Activated CD4-positive, alpha-beta T cell treated with anti-CD3 and anti-CD28 coated beads for 4 hours (primary cell): ENCODE results near the gene ZFYVE28.

Source experiments
- DNase-seq, 2 donors: peaks; one replicate each; pipeline ENCODE4 v3.0.0-alpha.2; 2020

The ZFYVE28 gene

DNA sequence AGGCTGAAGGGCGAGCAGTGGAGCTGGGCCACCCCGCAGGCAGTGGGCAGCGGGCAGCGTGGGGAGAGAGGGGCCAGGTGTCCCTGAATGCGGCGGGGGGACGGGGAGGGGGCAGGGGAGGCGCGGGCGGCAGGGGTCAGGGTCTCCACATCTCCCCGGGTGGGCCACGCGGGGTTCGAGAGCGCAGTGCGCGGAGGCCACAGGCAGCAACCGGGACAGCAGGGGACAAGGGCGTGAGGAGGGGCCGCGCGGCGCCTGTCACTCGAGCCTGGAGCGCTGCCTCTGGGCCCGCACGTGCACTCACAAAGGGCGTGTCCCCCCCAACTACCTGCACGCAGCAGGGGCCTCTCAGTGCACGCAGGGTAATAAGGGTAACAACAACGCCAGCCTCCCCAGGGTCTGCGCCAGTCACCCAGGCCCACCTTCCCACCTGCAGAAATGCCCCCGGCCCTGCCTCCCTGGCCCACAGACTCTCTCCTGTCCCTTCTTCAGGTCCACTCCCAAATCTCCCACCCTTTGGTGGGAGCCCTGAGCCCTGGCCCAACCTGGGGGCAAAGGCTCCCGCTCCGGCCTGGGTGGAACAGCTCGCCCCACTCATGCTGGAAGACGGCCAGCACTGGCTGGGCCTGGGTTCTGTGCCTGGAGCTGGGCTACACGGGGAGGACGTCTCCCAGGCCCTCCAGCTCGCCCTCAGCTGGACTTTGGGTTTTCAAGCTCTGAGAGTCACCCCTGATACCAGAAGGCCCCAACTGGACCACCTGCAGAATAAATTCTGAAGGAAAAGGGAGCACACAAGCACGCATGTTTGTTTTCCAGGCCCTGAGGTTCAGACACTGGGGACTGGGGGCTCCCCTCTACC is 53.2 kb downstream of the ZFYVE28 start:
- no peak for DNase-seq

DNA sequence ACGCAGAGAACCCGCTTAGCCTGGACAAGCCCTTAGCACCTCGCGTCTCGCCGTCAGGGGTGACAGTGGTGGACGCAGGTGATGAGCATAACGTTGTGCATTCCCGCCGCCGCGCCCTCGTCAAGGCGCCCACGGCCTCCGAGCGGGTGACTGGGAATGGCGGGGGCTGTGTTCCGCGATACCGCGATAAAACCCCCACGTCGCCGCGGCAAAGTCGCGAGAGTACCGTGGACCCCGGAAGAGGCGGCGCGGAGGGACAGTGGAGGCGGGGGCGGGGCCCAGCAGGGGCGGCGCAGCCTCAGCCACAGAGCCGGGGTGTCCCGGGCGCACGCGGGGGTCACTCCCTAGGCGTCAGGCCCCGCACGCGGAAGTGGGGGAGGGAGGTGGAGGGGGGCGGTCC is 53.8 kb downstream of the ZFYVE28 start:
- peak; percentile 49 to 63 for DNase-seq

DNA sequence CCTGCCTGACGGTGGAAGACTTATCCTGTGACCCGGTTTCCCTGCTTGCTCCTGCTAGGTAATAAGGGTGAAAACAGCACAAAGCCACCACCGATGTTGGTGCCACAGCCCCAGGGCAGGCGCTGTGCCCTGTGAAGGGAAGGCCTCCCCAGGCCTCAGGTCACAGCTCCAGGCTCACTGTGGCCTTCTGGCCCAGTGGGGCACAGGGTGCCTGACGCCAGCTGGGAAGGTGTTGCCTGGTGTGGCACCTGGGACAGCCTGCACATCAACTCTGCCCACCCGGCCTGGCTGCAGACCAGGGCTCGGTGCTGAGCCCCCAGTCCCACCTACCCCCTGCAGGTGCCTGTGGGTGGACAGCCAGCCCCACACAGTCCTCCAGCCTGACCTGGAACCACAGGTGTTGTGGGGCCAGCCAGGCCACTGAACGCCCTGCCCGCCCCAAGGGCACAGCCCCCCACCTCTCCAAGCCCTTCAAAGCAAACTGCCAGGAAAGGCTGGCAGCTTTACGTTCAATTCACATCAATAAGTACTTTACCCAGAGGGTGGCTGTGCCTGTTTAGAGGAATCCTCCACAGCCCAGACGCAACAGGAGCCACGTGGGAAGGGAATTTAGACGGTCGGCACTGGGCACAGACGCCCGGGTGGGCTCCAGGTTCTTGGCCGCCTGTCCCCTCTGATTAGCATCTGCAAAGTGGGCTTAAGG is 54.3 kb downstream of the ZFYVE28 start:
- DNase-seq: no peak

DNA sequence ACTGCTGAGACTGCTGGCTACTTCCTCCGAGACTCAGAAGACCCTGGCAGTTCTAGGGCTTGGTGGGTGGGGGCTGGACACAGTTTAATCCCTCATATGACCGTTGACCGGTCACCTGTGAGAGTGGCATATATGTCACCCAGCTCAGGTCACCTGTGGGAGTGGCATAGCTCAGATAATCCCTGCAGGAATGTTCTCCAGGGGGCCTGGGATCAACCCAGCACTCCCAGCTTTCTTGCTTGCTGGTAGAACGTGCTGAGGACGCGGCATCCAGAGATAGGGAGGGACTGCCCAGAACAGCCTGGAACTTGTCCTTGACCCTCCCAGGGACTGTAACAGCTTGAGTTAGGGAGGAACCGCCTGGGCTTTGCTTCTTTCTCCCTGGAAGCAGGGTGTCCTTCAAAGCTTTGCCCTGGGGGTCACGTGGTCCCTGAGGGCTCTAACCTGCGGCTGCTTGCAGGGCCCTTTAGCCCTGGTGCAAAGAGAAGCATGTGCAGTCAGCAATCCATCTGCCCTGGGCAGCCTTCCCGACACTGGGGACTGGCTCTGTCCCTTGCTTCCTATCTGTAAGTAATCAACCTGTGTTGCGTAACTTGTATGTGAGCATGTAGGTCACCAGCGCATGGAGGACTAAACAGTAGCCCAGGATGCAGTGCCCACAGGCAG is 55.3 kb downstream of the ZFYVE28 start:
- DNase-seq: no peak

DNA sequence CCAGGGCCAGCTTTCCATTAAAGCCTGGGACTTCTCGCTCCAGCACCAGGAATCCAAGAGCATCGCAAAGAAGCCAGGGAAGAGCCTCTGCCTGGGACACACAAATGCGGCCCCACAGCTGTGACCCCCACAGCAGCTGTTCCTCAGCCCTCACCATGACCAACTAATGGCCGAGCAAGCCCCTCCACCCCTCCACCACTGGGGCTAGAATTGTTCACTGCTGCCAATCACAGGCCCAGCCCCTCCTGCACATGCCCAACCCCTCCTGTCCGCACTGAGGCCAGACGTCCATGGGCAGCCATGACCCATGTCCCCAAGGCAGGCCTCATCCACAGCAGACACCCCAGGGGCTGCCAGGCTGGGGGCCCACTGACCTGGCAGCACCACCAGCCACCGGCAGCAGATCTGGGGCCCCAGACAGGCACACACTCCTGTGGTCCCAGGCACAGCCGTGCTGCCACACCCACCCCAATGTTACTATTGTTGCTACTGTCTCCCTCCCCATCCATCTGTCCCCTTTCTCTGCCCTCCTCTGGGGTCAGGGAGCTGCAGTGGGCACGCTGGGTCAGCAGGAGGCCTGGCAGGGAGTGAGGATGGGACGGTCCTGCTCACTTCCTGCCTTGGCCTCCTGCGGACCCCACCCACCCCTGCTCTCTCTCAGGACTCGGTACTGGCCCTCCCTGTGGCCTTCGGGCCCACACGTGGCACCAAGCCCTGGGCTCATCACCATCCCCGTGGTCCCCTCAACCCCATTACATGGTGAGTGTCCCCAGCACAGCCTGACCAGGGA is 56.0 kb downstream of the ZFYVE28 start:
- no peak for DNase-seq

DNA sequence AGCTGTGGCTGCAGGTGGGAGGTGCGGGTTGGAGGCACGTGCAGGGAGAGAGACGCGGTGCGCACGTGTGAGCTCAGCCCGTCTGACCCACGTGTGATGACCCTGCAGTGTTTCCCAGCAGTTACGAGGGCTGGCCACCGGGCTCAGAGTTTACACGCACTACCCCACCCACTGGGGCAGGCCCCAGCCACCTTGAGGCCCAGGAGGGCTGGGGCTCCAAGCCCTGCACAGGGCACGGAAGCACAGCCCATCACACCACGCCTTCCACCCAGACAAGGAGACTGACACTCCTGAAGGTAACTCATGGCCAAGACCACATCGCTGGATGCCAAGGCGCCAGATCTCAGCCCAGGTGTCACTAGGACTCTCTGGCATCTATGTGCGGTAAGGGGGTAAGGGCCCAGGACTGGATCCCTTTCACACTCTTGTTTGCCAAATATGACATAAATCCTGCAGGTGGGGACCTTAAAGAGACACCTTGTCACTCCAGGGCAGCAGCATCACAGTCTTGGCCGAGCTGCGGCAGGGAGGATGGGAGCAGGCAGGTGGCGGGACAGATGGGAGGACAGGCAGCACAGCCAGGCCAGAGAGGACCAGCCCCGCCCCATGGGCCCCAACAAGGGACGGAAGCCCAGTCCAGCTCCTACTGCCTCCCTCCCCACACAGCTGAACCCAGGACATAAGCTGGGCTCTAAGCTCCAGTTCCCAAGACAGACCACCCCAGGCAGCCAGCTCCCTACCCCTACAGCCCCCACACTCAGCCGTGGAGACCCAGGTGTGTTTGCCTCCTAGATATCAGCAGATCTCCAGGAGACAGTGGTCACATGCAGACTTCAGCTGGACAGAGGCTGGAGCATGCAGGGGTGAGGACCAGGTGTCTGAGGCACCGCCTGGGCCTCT is 56.8 kb downstream of the ZFYVE28 start:
- no peak for DNase-seq

DNA sequence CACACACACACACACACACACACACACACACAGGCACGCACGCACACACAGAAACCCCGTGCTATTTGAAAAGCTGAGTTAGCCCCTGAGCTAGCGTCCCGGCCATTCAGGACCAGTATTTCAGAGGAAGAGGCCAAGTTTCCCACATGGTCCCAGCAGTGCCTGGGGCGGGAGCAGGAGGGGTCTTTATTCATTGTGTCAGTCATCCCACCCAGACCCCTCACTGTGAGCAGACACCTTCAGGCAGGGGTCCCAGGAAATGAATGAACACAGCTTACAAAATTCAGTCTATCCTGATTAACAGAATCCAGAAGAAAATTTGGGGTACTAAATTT is 58.1 kb downstream of the ZFYVE28 start:
- no peak for DNase-seq

DNA sequence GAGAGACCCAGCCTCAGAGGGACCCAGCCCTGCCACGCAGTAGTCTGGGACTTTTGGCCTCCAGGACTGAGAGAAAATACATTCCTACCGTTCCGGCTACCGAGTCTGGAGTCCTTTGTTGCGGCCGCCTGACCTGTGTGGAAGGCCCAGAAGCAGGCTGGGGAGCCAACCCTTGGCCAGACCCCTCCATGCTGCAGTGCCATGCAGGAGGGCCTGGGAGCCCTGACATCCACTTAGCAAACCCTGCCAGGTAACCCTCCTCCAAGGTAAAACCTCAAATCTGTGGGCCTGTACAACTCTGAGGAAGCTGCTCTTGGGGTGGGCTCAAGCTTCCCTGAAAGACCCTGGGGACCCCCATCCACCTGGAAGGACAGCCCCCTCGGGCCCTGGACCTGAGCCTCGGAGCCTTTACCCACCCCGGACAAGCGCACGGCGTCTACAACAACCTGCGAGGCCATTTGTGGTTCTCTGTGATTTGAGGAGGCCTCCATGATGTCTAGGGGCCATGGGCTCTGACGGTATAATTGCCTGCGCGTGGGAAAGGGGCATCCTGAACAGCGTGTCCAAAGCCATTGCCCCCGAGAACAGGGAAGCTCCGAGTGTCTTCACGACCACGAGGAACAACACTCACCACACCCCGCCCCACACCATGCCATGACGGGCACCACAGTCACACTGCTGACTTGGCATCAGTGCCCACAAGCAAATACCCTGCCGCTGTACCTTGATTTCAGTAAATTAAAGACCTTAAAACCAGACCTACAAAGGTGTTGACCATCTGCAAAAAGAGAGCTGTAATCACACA is 58.7 kb downstream of the ZFYVE28 start:
- no peak for DNase-seq

DNA sequence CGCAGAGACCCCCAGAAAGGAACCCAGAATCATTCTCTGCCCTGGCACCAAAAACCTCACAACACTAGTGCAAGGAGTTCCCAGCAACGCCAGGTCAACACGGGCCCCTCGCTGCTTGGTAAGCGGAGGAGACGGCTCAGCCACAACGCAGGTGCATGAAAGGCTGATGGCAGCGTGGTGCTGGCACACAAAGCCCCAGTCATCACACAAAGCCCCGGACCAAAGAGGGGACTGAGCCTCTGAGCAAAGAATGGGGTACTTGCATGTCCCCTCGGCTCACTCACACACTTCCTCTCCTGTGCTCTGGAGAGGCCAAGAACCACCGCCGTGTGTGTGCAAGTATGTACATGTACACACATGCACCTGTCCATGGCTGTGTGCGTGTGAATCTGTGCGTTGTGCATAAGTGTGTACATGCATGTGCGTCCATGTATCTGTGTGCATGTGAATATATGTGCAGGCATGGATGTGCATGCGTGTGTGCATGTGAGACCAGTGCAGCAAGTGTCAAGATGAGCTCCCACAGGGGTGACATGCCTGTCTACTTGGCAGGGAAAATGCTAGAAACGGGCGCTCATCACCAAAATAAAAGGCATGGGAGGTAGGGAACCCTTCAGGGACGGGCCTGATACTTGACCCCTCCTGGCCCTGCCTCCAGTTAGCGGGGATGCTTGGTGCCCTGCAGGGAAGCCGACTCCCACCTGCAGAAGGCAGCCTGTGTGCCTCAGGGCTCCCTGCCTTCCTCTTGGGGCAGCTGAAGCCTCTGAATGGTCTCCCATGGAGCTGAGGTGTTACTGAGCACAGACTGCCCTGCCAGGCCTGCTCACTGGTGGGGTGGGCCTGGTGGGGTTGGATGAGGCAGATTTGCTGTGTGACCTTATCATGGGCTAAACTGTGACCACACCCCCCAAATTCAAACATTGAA is 60.4 kb downstream of the ZFYVE28 start:
- no peak for DNase-seq

DNA sequence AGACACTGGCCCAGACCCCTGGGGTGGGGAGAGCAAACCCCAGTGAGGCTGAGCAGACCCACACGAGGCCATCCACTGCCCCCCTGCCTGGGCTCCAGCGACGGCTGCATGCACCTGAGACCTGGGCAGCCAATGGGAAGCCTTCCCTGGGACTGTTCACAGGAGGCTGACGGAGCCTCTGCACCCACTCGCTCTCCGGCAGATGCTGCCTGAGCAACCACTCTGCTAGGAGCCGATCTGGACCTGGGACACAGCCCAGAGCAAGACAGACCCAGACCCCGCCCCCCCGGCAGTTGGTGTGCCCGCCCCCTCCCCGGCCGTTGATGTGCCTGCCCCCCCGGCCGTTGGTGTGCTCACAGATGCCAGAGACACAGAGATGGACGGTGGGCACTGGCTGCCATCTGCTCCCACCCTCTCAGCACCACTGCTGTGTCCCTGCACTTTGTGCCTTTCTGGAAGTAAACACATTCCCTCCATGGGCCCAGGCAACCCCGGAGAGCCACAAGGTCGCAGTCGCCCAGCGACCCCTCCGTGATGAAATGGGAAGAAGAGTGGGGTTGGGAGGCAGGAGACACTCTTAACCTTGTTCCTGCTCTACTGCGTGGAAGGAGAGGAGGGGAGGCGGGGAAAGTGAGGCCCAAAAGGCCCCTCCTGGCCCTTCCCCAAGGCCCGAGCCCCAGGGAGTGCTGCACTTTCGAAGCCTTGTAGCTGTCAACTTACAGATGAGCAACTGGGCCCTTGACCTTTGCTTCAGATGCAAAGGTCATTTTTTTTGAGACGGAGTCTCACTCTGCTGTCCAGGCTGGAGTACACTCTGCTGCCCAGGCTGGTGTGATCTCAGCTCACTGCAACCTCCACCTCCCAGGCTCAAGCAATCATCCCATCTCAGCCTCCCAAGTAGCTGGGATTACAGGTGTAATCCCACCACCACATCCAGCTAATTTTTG is 62.0 kb downstream of the ZFYVE28 start:
- DNase-seq: no peak

DNA sequence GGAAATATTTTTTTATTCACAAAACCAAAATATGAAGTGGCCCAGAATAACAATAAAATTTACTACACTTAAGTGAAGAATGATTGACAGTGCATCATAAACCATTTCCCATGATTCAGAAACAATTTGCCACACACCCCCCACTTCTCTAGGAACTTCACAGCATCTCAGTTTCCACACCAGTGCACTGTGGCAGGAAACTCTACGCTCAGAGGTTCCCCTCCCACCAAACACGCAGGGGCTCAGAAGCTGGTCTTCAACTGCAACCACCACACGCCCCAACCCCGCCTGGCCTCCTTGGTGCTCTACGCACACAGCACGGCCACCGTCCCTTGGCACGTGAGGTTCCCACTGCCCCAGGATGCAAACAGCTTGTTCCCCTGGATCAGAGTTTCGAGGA is 63.7 kb downstream of the ZFYVE28 start:
- no peak for DNase-seq

DNA sequence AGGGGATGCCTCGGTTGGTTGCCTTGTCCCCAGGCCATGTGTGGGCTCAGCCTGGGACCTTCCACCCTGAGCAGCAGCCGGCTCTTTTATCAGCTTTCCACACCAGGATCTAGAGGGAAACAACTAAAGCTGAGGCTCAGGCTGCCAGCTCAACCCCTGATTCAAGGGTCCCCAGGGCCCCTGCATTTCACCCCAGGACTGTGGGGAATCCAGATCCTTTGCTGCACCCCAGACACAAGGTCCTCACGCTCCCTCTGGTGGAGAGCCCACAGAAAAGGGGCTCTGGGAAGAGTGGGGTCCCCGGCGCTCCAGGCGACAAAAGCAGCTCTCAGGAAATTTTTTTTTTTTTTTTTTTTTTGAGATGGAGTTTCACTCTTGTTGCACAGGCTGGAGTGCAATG is 64.3 kb downstream of the ZFYVE28 start:
- DNase-seq: peak in 1 of 2 donors; percentile 20

DNA sequence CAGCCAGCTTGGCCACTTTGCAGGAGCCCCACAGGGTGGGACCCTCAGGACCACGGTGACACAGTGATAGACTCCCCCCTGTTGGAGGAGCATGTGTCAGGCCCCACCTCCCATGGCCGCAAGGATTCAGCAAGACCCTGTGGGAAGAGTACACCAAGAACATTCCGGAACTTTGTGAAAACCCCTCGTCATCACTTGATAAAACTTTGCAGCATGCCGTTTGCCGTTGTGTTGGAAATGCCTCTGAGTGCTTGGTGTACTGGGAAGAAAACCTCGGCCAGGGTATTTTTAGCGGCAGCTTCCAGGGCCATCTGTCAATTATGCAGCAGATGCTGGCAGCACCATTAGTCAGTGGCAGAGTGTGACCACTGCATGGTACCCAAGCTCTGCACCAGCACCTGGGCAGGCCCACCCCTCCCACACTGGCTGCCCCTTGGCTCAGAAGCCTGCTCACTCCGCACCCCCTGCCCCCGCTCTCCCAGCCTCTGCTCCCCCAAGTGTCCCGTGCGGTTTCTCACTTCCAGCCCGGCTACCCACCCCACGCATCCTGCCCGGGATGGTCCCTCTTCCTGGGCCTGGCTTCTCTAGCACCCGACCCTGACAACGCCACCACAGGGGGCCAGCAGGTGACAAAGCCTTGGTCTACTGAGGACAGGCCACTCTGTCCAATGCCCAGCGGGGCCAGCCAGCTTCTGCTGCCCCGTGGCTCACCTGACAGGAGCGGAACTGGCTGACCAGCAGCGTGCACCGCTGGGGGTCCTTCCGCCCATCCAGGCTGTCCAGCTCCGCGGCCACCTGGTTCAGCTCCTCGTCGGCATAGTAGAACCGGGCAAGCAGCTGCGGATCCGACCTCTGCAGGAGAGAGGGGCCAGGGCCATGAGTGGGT is 65.0 kb downstream of the ZFYVE28 start:
- DNase-seq: no peak

DNA sequence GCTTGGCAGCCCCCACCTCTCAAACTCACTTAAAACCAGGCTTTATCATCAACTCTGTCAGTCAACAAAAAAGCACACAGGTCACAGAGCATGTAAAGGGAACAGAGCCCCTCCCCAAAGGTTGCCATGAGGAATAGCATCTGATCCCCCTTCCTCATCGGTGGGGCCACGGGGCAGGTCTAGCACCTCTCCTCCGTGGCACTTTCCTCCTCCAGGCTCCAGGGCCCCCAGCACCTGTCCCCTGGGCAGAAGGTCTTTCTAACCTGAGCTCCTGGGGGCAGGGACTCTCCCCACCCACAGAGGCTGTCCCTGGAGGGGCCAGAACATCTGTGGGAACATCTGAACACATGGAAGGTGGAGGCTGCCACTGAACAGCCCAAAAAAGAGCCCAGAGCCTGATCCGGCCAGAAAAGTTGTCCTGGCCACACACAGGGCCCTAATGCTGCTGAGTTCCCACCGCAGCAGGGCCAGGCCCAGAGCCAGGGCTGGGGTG is 65.7 kb downstream of the ZFYVE28 start:
- no peak for DNase-seq

DNA sequence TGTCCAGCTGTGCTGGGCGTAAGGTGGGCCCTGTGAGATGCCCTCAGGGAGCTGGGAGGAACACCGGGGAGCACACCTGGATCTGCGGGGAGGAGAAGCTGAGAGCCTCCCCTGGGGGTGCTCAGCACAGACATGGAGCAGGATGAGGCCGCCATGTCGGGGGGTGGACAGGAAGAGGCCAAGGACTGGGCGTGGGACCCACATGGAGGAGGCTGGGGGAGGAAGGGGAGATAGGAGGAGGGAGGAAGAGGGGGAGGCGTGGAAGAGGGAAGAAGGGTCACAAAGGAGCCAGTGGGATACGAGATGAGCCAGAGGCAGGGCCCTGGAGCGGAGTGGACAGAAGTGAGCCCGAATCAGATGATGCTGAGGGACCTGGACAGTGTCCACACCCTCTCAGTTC is 66.3 kb downstream of the ZFYVE28 start:
- no peak for DNase-seq

DNA sequence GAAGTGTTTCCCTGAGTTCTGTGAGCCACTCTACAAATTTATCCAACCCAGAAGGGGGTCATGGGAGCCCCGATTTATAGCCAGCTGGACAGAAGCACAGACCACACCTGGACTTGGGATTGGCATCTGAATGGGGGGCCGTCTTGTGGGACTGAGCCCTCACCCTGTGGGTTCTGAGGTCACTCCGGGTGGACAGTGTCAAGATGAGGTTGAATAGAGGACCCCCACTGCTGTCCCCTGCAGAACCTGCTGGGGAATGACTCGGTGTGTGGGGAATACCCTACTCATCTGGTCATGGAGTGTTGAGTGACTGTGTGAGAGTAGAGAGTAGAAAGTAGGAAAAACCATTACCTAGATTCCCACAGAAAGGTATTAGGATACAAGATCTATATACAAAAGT is 67.5 kb downstream of the ZFYVE28 start:
- DNase-seq: no peak

DNA sequence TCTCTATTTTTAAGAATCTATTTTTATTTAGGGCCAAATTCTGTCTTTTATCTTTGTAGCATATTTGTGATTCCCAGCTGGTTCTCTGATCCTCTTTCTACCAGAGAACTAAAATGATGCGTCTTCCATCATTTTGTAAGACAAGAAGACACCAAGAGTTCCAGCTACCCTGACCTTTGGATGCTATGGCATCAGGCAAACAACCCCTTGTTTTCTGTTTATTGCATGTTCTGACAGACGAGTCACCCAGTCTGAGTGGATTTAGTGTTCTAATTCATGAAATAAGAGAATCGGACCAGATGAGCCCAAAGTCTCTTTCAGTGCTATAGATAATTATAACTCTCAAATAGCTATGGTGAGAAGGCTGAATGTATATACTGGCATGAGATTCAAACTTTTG is 69.7 kb downstream of the ZFYVE28 start:
- DNase-seq: no peak

DNA sequence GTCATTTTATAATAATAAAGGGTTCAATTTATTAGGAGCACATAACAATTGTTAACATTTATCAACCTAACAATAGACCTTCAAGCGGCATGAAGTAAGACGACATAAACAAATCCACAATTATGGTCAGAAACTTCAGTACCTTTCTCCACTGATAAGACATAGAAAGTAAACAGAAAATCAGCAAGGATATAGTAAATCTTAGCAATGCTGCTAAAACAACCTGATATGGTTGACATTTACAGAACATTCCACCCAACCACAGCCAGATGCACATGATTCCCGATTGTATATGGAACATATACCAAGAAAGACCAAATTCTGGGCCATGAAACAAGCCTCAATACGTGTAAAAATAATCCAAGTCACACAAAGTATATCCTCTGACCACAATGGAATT is 71.3 kb downstream of the ZFYVE28 start:
- no peak for DNase-seq
